Measurements from ENCODE around the gene ZMYND11.
"Not testable (repeated sequence)": the region's sequence is repeated elsewhere in the genome, so short reads cannot be mapped to it uniquely, and the experiment has no call there.

ZMYND11 gene

DNA sequence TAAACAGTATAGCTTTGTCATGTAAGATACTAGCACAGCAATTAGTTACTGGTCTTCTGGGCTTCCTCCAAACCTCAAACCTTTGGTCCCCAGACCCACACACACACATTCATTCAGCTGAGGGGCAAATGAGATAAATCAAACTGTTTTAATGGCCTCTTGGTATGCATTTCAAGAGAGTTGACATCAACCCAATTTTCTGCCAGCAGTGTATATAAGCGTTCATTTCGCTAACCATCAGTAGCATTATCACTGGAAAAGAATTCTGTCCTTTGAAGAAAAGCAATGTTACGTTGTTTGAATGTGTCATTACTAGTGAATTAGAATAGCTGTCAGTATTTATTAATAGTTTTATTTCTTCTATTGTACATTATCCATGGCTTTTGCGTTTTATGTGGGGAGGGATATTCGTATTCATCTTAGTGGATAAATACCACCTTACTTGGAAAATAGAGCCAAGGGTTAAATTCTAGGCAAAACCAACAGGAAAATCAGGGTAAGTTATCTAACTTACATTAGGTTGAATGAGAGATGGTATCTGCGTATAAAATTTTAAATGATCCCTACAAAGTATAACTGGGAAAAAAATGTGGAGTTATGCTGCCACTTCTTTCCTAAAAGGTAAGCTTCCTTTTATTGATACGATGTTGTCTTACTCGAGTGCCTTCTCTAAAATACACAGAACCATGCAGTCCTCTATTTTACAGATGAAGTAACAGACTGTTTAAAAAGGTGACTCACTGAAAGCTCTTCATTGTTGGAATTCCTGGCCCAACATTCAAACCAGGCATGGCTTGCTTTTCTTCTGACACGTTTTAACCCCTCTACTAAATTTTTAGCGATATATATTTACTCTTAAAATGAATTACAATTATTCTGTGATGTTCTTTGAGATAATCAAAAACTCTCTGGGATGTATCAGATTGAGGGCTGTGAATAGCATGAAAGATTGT is 2.0 kb upstream of the ZMYND11 start:
- no peak for DNase-seq (ENCODE audit: low read depth, low spot score)

DNA sequence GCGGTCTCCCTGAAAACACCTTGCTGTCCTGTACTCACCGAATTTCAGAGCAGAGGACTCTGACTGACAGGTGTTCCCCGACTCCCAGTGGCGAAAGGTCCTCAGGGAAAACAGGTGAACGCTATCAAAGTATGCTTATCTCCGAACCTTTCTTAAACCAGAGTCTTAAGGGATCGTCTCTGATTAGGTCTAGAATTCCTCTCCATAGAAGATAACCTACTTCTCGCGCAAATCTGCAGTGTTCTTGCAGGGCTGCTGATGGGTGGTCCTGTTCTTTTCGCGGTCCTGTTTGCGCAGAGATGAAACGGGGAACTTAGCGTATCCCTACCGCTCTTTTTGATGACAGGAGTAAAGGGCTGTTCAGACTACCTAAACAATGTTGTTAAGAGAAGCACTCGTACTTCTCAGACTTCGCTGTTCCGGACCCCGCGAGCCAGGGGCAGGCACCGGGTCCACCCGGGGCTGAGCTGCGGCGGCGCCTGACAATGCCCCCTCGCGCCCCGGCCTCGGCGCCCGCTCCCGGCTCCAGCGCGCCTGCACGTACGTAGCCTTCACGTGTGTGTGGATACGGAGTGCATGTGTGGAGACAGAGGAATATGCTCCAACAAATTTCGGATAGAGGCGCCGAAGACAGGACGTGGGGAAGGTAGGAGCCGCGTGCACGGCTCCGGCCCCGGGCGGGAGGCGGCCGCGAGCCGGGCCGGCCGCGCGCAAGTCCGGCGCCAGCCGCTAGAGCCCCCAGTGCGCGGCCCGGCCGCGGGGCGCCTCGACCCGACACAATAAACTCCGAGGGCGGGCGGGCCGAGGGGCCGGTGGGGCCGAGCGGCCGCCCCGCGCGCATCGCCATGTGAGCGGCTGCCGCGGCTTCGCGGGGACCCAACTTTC is 766 bp upstream of the ZMYND11 start:
- peak; percentile 2 for DNase-seq (ENCODE audit: low read depth, low spot score)

DNA sequence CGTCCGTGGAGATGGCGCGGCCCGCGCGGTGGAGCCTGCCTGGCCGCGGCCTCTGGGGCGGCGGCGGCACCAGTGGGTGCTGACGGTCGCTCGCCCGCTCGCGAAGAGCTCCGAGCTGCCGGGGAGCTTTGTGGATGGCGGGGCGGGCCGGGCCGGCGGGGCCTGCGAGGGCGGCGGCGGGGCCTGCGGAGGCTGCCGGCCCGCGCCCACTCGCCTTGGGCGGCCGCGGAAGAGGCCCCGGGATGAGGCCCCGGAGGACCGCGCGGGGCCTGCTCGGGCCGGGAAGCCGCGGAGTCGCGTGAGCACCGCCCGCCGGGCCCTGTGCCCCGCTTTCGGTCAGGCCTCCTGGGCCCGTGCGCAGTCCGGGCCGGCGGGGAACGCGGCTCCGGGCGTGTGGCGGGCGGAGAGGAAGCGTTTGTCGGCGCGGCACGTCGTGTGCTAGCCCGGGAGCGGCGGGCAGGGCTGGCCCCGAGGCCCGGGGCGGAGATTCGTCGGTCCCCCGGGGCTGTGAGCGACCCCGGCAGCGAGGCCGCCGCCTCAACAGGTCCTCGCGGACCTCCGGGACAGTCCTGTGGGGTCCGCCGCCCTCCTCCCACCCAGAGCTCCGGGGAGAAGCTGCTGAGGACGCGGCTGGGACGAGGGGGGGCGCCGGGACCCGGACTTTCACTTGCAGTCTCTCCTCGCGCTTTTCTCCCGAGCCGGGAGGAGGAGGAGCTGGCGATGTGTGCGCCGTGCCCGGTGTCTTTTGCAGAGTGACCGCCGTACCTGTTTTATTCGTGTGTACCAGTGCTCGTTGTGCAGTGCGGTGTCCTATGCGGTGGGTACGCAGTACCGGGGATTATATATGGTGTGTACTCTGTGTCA is 578 bp downstream of the ZMYND11 start:
- DNase-seq (ENCODE audit: low read depth, low spot score): peak; percentile 29

DNA sequence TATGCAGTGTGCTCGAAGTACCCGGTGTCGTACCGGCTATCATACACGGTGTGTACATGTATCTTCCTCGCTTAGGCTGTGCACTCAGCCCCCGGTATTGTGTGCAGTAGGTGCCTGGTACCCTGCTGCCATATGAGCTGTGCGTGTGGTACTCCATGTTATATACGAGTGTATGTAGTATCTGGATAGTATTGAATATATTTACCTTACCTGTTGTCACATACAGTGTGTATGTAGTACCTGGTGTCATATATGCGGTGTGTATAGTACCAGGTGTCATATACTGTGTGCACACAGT is 1.2 kb downstream of the ZMYND11 start:
- DNase-seq (ENCODE audit: low read depth, low spot score): no peak

DNA sequence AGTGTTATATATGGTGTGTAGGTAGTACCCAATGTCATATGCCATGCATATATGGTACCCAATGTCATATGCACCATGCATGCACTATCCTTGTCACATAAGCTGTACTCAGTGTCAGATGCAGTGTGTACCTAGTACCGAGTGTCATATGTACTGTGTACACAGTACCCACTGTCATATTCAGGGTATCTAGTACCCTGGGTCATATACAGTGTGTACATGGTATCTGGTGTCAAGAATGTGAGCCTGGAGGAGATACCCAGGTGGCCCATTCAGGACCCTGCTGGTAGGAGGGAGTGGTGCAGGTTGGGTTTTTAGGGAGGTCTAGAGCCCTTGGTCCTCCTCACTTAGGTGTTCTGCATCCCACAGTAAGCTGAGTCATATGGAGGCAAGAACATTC is 1.8 kb downstream of the ZMYND11 start:
- DNase-seq (ENCODE audit: low read depth, low spot score): peak; percentile 17

DNA sequence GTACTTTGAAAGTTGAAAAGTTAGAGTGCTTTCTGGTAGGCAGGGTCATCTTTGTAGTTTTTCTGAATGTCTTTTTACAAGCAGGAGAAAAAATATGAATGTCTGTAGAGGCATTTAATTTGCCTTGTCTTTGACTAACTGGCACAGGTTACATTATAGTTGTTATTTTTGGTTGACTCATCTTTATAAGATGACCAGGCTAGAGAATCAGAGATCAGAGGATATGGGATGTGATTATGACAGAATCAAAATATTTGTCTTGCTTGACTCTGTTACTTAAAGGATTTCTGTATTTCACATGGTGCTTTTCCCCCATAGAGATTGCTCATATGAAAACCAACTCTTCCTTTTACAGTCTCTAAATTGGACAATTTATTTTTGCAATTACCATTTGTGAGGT is 2.4 kb downstream of the ZMYND11 start:
- DNase-seq (ENCODE audit: low read depth, low spot score): no peak

DNA sequence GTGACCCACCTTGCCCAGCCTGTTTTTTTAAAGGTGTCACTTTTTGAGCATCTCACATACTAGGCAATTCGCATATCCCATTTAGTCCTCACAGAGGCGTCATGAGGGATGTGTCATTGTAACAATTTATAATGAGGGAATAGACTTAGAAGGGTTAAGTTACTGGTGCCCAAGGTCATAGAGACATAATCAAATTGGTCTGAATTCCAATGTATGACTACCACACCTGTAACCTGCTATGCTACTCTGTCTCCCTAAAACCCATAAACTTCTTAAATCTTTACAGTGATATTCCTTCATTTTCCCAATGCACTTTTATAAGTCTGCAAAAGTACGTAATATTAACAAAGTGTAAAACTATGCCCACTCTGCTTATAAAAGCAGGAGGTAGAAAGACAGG is 7.1 kb downstream of the ZMYND11 start:
- no peak for DNase-seq (ENCODE audit: low read depth, low spot score)

DNA sequence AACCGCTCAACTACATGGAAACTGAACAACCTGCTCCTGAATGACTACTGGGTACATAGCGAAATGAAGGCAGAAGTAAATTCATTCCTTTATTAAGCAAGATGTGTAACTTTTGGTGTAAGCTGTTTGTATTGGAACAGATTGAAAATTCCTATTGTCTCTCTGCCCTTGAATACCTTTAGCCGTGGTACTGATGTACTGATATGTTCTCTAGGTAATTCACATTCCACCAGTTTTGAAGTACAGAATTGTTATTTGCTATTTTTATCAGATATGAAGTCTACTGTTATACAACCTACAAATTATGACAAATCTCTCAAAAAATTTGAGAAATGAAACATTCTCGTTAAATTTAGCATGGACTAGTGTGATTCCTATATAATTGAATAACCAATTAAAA is 17.7 kb downstream of the ZMYND11 start:
- DNase-seq (ENCODE audit: low read depth, low spot score): no peak

DNA sequence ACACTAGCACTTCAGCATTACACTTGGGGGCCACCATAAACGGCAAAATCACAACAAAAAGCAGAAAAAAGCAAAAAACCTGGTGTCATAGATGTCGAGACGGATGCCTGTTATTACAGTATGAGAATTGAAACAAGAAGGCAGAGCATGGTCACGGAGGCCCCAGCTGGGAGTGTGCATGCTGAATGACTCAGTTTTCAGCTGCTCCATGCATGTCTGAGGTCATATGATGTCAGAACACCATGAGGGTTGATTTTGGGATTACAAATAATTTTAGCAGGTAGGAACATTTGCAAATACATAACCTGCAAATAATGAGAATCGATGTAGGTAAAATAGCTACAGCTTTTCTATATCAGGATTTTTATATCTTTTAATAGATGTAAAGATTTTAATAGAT is 19.1 kb downstream of the ZMYND11 start:
- no peak for DNase-seq (ENCODE audit: low read depth, low spot score)

DNA sequence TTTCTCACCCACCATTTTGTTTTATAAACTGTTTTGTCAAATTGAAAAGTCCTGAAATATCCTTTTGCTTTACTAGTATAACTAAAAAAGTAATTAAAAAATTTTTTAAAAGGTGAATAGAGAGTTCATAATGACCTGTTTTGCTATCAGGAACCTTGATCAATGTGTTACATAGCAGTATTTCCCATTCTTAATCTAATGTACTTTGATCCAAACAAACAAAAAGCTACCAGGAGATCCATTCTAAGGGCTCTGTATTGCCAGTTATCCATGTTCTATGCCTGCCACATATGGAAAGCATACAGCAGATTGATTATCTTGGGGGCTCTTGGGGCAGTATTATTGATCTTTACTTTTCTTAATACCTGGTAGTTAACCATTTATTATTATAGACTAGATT is 32.1 kb downstream of the ZMYND11 start:
- DNase-seq (ENCODE audit: low read depth, low spot score): no peak

DNA sequence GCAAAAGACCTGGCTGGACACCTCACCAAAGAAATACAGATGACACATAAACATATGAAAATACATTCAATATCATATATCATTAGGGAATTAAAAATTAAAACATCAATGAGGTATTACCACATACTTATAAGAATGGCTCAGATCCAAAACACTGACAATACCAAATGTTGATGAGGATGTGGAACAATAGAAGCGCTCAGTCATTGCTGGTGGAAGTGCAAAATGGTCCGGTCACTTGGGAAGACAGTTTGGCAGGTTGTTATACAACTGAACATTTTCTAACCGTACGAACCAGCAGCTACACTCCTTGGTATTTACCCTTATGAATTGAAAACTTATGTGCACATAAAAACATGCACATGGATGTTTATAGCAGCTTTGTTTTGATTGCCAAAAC is 38.5 kb downstream of the ZMYND11 start:
- no peak for DNase-seq (ENCODE audit: low read depth, low spot score)

DNA sequence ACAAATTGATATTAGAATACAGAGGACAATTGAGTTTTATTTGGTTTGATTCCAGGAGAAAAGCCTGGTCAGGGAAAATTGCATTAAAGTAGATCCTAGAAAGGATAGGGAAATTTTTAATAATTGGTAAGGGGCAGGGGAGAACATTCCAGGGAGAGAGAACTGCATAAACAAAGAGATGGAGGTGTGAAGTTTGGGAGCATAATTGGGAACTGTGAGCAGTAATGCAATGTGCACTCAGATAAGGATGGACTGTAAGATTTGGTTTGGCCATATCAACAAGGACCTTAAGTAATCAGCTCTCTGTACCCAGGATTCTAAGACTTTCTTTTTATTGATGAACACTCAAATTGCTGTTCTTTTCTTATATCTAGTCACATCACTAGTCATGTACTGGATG is 41.4 kb downstream of the ZMYND11 start:
- no peak for DNase-seq (ENCODE audit: low read depth, low spot score)

DNA sequence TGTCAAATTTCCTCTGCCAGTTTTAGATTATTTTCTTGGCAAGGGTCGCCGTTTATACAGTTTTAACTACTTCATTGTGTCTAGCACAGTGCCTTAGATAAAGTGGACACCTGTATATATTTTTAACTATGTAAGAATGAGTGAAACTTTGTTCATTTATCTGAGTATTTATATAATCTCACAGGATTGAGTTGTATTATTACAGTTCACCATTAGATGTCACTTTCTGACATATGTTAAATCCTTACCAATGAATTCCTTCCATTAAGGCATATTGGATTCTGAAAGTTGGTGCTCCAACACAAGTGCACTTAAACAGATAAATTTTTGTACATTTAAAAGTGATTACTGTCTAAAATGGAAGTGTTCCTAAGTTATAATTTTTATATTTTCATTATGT is 43.0 kb downstream of the ZMYND11 start:
- DNase-seq (ENCODE audit: low read depth, low spot score): no peak

DNA sequence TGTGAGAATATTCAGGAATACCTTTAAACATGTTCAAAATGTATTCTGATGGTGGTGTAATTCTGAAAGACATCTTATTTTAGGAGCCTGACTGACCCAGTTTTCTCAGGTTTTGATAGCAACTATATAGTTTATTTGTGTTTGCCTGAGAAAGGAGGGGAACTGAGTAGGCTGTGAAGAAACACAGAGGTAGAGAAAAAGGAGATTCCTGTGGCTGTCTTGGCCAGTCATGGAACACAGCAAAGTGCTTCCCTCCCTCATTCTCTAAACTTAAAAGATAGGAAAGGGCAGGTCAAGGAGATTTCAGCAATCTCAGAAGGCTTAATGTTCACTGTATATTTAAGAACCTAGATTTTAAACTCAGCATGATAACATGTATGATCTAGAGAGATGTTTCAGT is 43.5 kb downstream of the ZMYND11 start:
- DNase-seq (ENCODE audit: low read depth, low spot score): no peak

DNA sequence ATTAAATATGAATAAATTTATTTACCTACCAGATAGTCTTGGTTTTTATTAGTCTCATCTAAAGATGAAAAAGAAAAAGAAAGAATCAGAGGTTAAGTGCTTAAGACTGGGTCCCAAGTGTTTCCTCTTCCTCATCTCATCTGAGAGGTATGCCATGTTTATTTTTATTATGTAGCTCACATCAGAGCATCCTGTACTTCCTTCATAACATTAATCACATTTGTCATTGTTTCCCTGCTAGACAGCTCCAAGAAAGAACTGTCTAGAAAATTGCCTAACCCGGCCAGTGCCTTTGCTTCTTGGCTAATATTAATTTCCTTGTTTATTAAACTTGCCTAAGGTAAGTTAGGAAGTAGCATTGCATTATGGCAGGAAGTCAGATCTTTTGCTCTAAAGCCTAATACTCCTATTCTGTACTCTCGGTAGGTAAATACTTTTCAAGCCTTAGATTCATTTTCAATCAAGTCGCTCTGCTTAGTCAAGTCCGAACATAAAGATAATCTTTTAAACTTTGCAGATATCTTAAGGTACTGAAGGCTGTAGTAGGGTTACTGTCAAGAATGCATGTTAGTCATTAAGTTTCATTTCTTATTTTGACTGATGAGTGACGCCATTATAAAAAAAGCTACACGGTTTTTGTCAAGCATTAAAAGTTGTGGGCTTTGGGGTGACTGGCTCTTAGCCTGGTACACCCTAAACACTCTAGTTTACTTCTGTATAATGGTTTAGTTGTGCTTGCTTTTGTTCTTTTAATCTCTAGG is 47.4 kb downstream of the ZMYND11 start:
- no peak for DNase-seq (ENCODE audit: low read depth, low spot score)

DNA sequence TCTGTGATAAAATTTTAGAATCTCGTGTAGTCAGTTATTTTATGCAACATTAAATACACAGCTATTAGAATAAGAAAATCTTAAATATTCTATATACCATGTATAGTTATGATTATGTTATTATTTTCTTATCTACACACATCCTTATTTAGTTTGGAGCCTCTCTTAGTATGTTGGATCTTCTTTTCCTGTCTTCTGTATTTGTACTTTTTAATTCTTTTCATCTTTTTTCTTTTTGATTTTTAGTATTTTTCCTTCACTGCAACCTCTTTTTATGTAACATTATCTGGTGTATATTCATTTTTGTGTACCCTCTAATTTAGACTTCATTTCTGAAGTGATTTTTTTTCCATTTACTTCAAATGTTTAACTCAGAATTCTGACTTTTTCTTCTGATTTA is 48.9 kb downstream of the ZMYND11 start:
- no peak for DNase-seq (ENCODE audit: low read depth, low spot score)

DNA sequence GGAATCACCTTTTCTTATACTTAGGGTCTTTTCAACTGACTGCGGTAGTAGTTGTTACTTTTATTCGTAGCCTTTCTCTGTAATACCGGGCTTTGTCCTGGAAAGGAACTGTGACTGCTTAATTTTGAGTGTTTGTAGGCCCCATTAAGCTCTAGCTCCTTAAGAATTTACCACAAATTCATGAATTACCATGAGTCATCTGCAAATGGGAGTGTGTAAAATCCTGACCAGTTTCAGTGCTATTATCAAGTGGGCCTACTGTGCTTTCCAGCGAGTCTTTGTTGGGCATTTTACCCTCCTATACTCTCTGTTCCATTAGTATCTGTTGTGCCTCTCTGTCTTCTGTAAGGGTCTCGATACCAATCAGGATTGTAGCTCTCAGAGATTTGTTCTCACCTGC is 49.7 kb downstream of the ZMYND11 start:
- DNase-seq (ENCODE audit: low read depth, low spot score): no peak

DNA sequence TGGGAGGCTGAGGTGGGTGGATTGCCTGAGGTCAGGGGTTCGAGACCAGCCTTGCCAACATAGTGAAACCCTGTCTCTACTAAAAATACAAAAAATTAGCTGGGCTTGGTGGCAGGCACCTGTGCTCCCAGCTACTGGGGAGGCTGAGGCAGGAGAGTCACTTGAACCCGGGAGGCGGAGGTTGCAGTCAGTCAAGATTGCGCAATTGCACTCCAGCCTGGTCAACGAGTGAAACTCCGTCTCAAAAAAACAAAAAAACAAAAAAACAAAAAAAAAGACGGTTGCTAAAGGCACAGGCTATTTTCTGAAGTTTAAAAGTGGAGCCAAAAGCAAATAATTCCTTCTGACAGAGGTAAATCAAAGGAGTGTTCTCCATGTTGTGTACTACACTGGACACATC is 50.3 kb downstream of the ZMYND11 start:
- DNase-seq (ENCODE audit: low read depth, low spot score): not testable (repeated sequence)

DNA sequence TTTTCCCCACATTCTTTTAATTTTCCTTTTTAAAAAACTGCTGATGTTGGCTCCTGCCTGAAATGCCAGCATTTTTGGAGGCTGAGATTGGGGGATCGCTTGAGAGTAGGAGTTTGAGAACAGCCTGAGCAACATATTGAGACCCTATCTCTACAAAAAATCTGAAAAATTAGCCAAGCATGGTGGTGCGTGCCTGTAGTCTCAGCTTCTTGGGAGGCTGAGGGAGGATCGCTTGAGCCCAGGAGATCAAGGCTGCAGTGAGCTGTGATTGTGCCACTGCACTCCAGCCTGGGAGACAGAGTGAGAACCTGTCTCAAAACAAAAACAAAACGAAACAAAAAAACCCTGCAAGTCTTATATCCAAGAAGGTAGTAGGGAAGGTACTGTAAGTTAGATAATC is 51.7 kb downstream of the ZMYND11 start:
- no peak for DNase-seq (ENCODE audit: low read depth, low spot score)

DNA sequence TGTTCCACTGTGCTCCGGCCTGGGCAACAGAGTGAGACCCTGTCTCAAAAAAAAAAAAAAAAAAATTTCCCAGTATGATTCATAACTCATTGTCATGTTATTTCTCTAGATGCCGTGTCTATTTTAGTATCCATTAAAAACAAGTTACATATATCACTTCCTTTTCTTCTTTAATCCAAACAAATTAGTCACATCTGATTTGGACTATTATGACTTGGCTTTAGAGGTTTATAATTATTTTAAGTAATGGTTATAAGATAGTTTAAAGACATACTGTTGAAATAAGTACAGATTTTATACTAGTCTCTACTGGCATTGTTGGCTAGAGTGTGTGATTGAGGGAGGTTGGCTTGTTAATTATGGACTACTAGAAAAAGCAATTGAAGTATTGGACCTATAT is 53.3 kb downstream of the ZMYND11 start:
- DNase-seq (ENCODE audit: low read depth, low spot score): no peak

DNA sequence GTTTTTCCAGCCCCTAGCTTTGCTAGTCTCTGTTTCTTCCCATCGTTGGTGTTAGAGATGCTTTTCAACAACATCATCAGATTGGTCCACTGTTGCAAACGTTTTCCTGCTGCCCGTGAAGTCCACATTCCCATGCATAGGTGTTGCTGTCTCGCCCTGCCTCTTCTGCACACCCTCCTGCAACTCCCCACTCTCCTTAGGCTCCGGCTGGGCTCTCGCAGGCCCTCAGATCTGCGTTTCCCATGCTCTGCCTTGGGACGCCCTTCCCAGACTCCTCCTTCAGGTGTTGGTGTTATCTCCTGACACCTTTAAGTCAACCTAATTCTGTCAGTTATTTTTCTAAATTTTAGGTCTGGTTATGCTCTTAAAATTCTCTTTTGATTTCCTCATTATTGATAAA is 55.0 kb downstream of the ZMYND11 start:
- no peak for DNase-seq (ENCODE audit: low read depth, low spot score)

Measured in activated CD4-positive, CD25-positive, alpha-beta regulatory T cell treated with anti-CD3 and anti-CD28 coated beads, Interleukin-2, amount 50 U/mL, for 16 hours (primary cell).